ENCODE data around the gene BAG3.

Gene BAG3

GRCh38 chr10:119687192-119688032, 36.2 kb downstream of the BAG3 start:
- Histone ChIP-seq H4K20me1 (ENCODE audit: control insufficient read depth, insufficient read depth, low read depth, low read length) (no peaks in the 10 kb centered on the region), H3K79me2 (ENCODE audit: control insufficient read depth, low read length) (no peaks in the 10 kb centered on the region), H3K4me1 (ENCODE audit: control insufficient read depth, low read length) (peaks cover 5% of the 10 kb centered on the region), H3K9me2 (replicated peaks; ENCODE audit: control insufficient read depth, low read length) (no peaks in the 10 kb centered on the region), H3K9me3 (ENCODE audit: control insufficient read depth, insufficient read depth, low read length) (no peaks in the 10 kb centered on the region), H3K4me2 (ENCODE audit: low read length) (no peak overlapping the region), H3K27me3 (ENCODE audit: control insufficient read depth, low read length) (no peaks in the 10 kb centered on the region), H3F3A (ENCODE audit: control insufficient read depth, insufficient read depth) (no peaks in the 10 kb centered on the region; the same call in 1 of the 2 replicates), H3K27ac (ENCODE audit: low read depth, low read length) (no peak overlapping the region), H3K4me3 (ENCODE audit: low read length) (no peak overlapping the region), H3K36me3 (ENCODE audit: control insufficient read depth, low read length) (no peaks in the 10 kb centered on the region)
- no peak for TF ChIP-seq EZH2phosphoT487 (IDR thresholded peaks at IDR 0.05; ENCODE audit: borderline replicate concordance, low read length)
- TF ChIP-seq, protein P1, sequence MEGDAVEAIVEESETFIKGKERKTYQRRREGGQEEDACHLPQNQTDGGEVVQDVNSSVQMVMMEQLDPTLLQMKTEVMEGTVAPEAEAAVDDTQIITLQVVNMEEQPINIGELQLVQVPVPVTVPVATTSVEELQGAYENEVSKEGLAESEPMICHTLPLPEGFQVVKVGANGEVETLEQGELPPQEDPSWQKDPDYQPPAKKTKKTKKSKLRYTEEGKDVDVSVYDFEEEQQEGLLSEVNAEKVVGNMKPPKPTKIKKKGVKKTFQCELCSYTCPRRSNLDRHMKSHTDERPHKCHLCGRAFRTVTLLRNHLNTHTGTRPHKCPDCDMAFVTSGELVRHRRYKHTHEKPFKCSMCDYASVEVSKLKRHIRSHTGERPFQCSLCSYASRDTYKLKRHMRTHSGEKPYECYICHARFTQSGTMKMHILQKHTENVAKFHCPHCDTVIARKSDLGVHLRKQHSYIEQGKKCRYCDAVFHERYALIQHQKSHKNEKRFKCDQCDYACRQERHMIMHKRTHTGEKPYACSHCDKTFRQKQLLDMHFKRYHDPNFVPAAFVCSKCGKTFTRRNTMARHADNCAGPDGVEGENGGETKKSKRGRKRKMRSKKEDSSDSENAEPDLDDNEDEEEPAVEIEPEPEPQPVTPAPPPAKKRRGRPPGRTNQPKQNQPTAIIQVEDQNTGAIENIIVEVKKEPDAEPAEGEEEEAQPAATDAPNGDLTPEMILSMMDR (IDR thresholded peaks at IDR 0.05; ENCODE audit: low read depth, low read length, poor library complexity, severe bottlenecking) = no peak

DNA sequence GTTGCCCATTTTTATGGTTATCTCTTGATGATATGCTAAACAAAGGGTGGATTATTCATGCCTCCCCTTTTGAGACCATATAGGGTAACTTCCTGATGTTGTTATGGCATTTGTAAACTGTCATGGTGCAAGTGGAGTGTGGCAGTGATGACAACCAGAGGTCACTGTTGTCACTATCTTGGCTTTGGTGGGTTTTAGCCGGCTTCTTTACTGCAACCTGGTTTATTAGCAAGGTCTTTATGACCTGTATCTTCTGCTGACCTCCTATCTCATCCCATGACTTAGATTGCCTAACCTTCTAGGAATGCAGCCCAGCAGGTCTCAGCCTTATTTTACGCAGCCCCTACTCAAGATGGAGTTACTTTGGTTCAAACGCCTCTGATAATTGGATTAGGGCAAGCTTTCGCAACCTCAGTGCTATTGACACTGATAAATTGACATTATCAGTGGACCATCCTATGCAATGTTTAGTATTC, 36.9 kb downstream of the BAG3 start:
- no peaks in the 10 kb centered on the region for H3K79me2 ChIP-seq (ENCODE audit: control insufficient read depth, low read length)
- no peak overlapping the region for H3K4me3 ChIP-seq (ENCODE audit: low read length)
- no peaks in the 10 kb centered on the region for H3K9me2 ChIP-seq (replicated peaks; ENCODE audit: control insufficient read depth, low read length)
- no peaks in the 10 kb centered on the region for H4K20me1 ChIP-seq (ENCODE audit: control insufficient read depth, insufficient read depth, low read depth, low read length)
- H3K9me3 ChIP-seq (ENCODE audit: control insufficient read depth, insufficient read depth, low read length) = no peaks in the 10 kb centered on the region
- no peak overlapping the region for H3K4me2 ChIP-seq (ENCODE audit: low read length)
- H3K27me3 ChIP-seq (ENCODE audit: control insufficient read depth, low read length) = no peaks in the 10 kb centered on the region
- H3F3A ChIP-seq (ENCODE audit: control insufficient read depth, insufficient read depth) = no peaks in the 10 kb centered on the region; the same call in 1 of the 2 replicates
- no peaks in the 10 kb centered on the region for H3K36me3 ChIP-seq (ENCODE audit: control insufficient read depth, low read length)
- no peak overlapping the region for H3K27ac ChIP-seq (ENCODE audit: low read depth, low read length)
- H3K4me1 ChIP-seq (ENCODE audit: control insufficient read depth, low read length) = peaks cover 5% of the 10 kb centered on the region
- TF ChIP-seq, protein P1 (IDR thresholded peaks at IDR 0.05; ENCODE audit: low read depth, low read length, poor library complexity, severe bottlenecking) = no peak
- no peak for TF ChIP-seq EZH2phosphoT487 (IDR thresholded peaks at IDR 0.05; ENCODE audit: borderline replicate concordance, low read length)

- Histone ChIP-seq H3F3A (ENCODE audit: control insufficient read depth, insufficient read depth) (no peaks in the 10 kb centered on the region; the same call in 1 of the 2 replicates), H3K27me3 (ENCODE audit: control insufficient read depth, low read length) (no peaks in the 10 kb centered on the region), H3K27ac (ENCODE audit: low read depth, low read length) (no peak overlapping the region), H4K20me1 (ENCODE audit: control insufficient read depth, insufficient read depth, low read depth, low read length) (no peaks in the 10 kb centered on the region), H3K36me3 (ENCODE audit: control insufficient read depth, low read length) (no peaks in the 10 kb centered on the region), H3K79me2 (ENCODE audit: control insufficient read depth, low read length) (no peaks in the 10 kb centered on the region), H3K9me2 (replicated peaks; ENCODE audit: control insufficient read depth, low read length) (no peaks in the 10 kb centered on the region), H3K4me2 (ENCODE audit: low read length) (no peak overlapping the region), H3K4me1 (ENCODE audit: control insufficient read depth, low read length) (peaks cover 5% of the 10 kb centered on the region), H3K9me3 (ENCODE audit: control insufficient read depth, insufficient read depth, low read length) (no peaks in the 10 kb centered on the region), H3K4me3 (ENCODE audit: low read length) (no peak overlapping the region)
- TF ChIP-seq EZH2phosphoT487 (IDR thresholded peaks at IDR 0.05; ENCODE audit: borderline replicate concordance, low read length) = no peak
- TF ChIP-seq, protein P1 (IDR thresholded peaks at IDR 0.05; ENCODE audit: low read depth, low read length, poor library complexity, severe bottlenecking) = no peak
These were observed 37.9 kb downstream of the BAG3 start for GRCh38 chr10:119689016-119689580.

All from DOHH2 (cell line).